GM12878 (cell line): ENCODE results near the gene CXorf66. TPM values are rescaled to one million over a fixed set of nuclear protein-coding genes. Genes with fewer than 3 reads are reported as not detected.

ENCODE experiments used
- ATAC-seq: fragments of 200-7000 bp; cut with Tn5 transposase; 3 replicates; pipeline ENCODE4 v1.9.1; 2020; ENCODE audit warnings: mild to moderate bottlenecking, moderate library complexity
- BruUV-seq: library from RNA; stranded (reverse); fragments of 400-500 nt; replicated peaks from 2 replicates; lab custom pipeline; 2021; lab: Mats Ljungman, UMichigan
- CTCF ChIA-PET: fragments of 300-600 bp; sonication (Branson Sonifier 250); formaldehyde crosslinking; extraction: SDS; loops from one replicate; lab custom pipeline; 2021; ENCODE audit warnings: inconsistent platforms; lab: Yijun Ruan, JAX
- POLR2A ChIA-PET: fragments of 350-600 bp; formaldehyde crosslinking; extraction: SDS; loops from one replicate; lab custom pipeline; 2021; ENCODE audit warnings: inconsistent platforms; lab: Charles Lee
- RAD21 ChIA-PET: fragments of 300-600 bp; sonication (Branson Sonifier 250); formaldehyde crosslinking; loops from one replicate; lab custom pipeline; 2023; ENCODE audit warnings: antibody characterized with exemption; ENCODE audit not compliant: unreplicated experiment; lab: Charles Lee
- SMC1A ChIA-PET: fragments of 300-600 bp; sonication (Branson Sonifier 250); formaldehyde crosslinking; loops from one replicate; lab custom pipeline; 2023; ENCODE audit not compliant: unreplicated experiment, uncharacterized antibody; lab: Charles Lee
- DNase-seq: peaks from one replicate; pipeline ENCODE4 v3.0.0-alpha.2; 2011; ENCODE audit warnings: low read depth, low spot score
- FAIRE-seq: peaks from 3 replicates; lab custom pipeline; 2011; peaks lifted over from hg19 to GRCh38; lab: Jason Lieb, UNC
- H2AFZ ChIP-seq: 2 replicates; pipeline ENCODE4 v1.6.0; 2011; ENCODE audit warnings: low read depth, low read length, control low read depth; ENCODE audit not compliant: control insufficient read depth
- H3K27ac ChIP-seq: 2 replicates; pipeline ENCODE4 v1.5.1; 2011; ENCODE audit warnings: control low read depth; ENCODE audit not compliant: control insufficient read depth, insufficient read depth
- H3K27me3 ChIP-seq, 2 experiments: replicated peaks in 1 of 2; 2 replicates each; pipeline versions ENCODE4 v1.6.0 to v1.6.1; 2011; ENCODE audit warnings: low read length in 1 of 2; ENCODE audit not compliant: control insufficient read depth in 2 of 2, insufficient read depth in 2 of 2
- H3K36me3 ChIP-seq, 2 experiments: 2 replicates each; pipeline ENCODE4 v1.5.1; 2011; ENCODE audit warnings: low read length in 1 of 2; ENCODE audit not compliant: control insufficient read depth in 2 of 2, insufficient read depth in 2 of 2
- H3K4me1 ChIP-seq: 2 replicates; pipeline ENCODE4 v1.6.1; 2011; ENCODE audit warnings: mild to moderate bottlenecking, low read length, moderate library complexity, mixed read lengths; ENCODE audit not compliant: control insufficient read depth, insufficient read depth
- H3K4me2 ChIP-seq: 2 replicates; pipeline ENCODE4 v1.6.0; 2011; ENCODE audit warnings: control low read depth; ENCODE audit not compliant: control insufficient read depth, insufficient read depth
- H3K4me3 ChIP-seq: fragments of 200-600 bp; sonication (generic); 2 replicates; pipeline ENCODE4 v1.5.1; 2016
- H3K79me2 ChIP-seq: 2 replicates; pipeline ENCODE4 v1.6.0; 2011; ENCODE audit warnings: low read length; ENCODE audit not compliant: control insufficient read depth, insufficient read depth
- H3K9ac ChIP-seq: 2 replicates; pipeline ENCODE4 v1.8.0; 2011; ENCODE audit warnings: low read length, control low read depth, mixed read lengths; ENCODE audit not compliant: control insufficient read depth, insufficient read depth
- H3K9me3 ChIP-seq: replicated peaks from 3 replicates; pipeline ENCODE4 v1.5.1; 2011; ENCODE audit warnings: mild to moderate bottlenecking, low read length; ENCODE audit not compliant: control insufficient read depth, insufficient read depth
- H4K20me1 ChIP-seq: 2 replicates; pipeline ENCODE4 v1.6.0; 2011; ENCODE audit not compliant: control insufficient read depth, insufficient read depth
- BHLHE40 ChIP-seq, 2 experiments: fragments of 450-650 bp in 1 of 2; IDR thresholded peaks; 2 replicates each; pipeline ENCODE4 v1.6.1; 2011 to 2017; ENCODE audit warnings: low read depth in 2 of 2, borderline replicate concordance in 1 of 2, improper control_type of control experiment in 1 of 2, low read length in 1 of 2, mild to moderate bottlenecking in 1 of 2
- GABPA ChIP-seq: IDR thresholded peaks from 2 replicates; pipeline ENCODE4 v1.6.1; 2014; ENCODE audit warnings: antibody characterized with exemption, low read depth, mild to moderate bottlenecking, inconsistent platforms
- IRF4 ChIP-seq: IDR thresholded peaks from 2 replicates; pipeline ENCODE4 v1.6.1; 2011; ENCODE audit warnings: low read depth, low read length
- NBN ChIP-seq: fragments of 450-650 bp; IDR thresholded peaks from 2 replicates; pipeline ENCODE4 v1.6.1; 2016
- POLR2AphosphoS2 ChIP-seq: IDR thresholded peaks from 2 replicates; pipeline ENCODE4 v1.6.1; 2011; ENCODE audit warnings: low read depth, mild to moderate bottlenecking, low read length, improper control_type of control experiment, moderate library complexity
- RUNX3 ChIP-seq: IDR thresholded peaks from 2 replicates; pipeline ENCODE4 v1.6.1; 2012; ENCODE audit warnings: low read length, inconsistent platforms
- TCF12 ChIP-seq: IDR thresholded peaks from 2 replicates; pipeline ENCODE4 v1.6.1; 2011; ENCODE audit warnings: low read depth, mild to moderate bottlenecking, low read length
- TCF7 ChIP-seq: IDR thresholded peaks from 2 replicates; pipeline ENCODE4 v1.6.1; 2014; ENCODE audit warnings: antibody characterized with exemption, borderline replicate concordance
- YY1 ChIP-seq: IDR thresholded peaks from 2 replicates; pipeline ENCODE4 v1.6.1; 2011; ENCODE audit warnings: low read depth, mild to moderate bottlenecking, low read length
- WGBS: methylation state at CpG from one replicate; pipeline ENCODE4 v1.1.6; 2016; ENCODE audit warnings: low lambda C conversion rate; ENCODE audit not compliant: insufficient replicate concordance, insufficient coverage; ENCODE audit errors: missing lambda C conversion rate; 5-methylcytosine and 5-hydroxymethylcytosine counted together
- in situ Hi-C: fragments of 300-500 bp; cut with MboI; formaldehyde crosslinking; loops from 9 replicates; pipeline ENCODE4 v1.14.3; 2018; ENCODE audit warnings: mixed read lengths
- intact Hi-C: fragments of 100-400 bp; cut with micrococcal nuclease; formaldehyde crosslinking; loops from one replicate; pipeline ENCODE4 v1.14.2; 2022; ENCODE audit not compliant: unreplicated experiment
- polyA plus RNA-seq, 11 experiments: library from polyadenylated mRNA; depleted of rRNA in 4 of 11; unstranded in 6 of 11; stranded (reverse) in 5 of 11; fragments of >200 nt; fragmentation: Nextera tagmentation in 4 of 11; fragmentation: Illumina TruSeq in 1 of 11; extraction: Ambion mirVana in 4 of 11; extraction: Trizol in 1 of 11; gene quantifications; 1 replicate in 1 of 11; 2 replicates in 10 of 11; pipeline versions ENCODE4 v1.2.1 to v1.2.3, GENCODE V29; 2011 to 2016; ENCODE audit warnings: inconsistent platforms in 2 of 11, missing spikeins in 2 of 11, low read depth in 1 of 11
- total RNA-seq, 4 experiments: library from RNA; depleted of rRNA in 3 of 4; stranded (reverse); fragments of >200 nt in 3 of 4; fragmentation: Illumina TruSeq in 1 of 4; extraction: Trizol in 1 of 4; gene quantifications; 2 replicates each; pipeline versions ENCODE4 v1.2.1 to v1.2.3, GENCODE V29; 2013 to 2021
- TF ChIP-seq, protein P1 (sequence below): IDR thresholded peaks from 2 replicates; pipeline ENCODE4 v1.6.1; 2011; ENCODE audit warnings: low read depth, low read length, improper control_type of control experiment, borderline replicate concordance
- TF ChIP-seq, protein P2 (sequence below), 3 experiments: IDR thresholded peaks in 2 of 3; conservative IDR thresholded peaks in 1 of 3; 2 replicates each; pipeline ENCODE4 v1.5.1; 2011; ENCODE audit warnings: low read depth in 3 of 3, low read length in 3 of 3, mild to moderate bottlenecking in 3 of 3, control low read depth in 2 of 3, moderate library complexity in 2 of 3, inconsistent platforms in 1 of 3, mixed read lengths in 1 of 3; ENCODE audit not compliant: control insufficient read depth in 2 of 3, insufficient read depth in 1 of 3; ENCODE audit errors: extremely low read depth in 1 of 3
- TF ChIP-seq, protein P3 (sequence below): fragments of 450-650 bp; IDR thresholded peaks from 2 replicates; pipeline ENCODE4 v1.6.1; 2017; ENCODE audit warnings: antibody characterized with exemption, mild to moderate bottlenecking, moderate library complexity
- TF ChIP-seq, protein P4 (sequence below): fragments of 450-650 bp; IDR thresholded peaks from 2 replicates; pipeline ENCODE4 v1.6.1; 2016; ENCODE audit warnings: mild to moderate bottlenecking
- TF ChIP-seq, protein P5 (sequence below): IDR thresholded peaks from 2 replicates; pipeline ENCODE4 v1.6.1; 2012; ENCODE audit warnings: low read length, inconsistent platforms

Gene CXorf66
- total and polyA plus RNA-seq, 10 of the 15 experiments (the other 5 are each of a cell fraction or from before 2014, with no cell fraction given) = not detected

DNA sequence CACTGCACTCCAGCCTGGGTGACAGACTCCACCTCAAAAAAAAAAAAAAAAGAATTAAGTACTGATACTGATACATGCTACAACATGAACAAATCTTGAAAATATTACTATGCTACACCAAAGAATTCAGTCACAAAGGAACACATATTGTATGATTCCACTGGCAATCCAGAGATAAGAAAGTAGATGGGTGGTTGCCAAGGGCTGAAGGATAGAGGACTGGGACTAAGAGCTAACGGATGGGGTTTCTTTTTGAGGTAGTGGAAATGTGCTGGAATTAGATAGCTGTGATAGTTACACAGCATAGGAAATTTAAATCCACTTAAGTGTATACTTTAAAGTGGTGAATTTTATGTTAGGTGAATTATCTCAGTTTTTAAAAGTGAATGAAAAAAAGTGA, 45.0 kb downstream of the CXorf66 start (continued):
- TF ChIP-seq, protein P1, sequence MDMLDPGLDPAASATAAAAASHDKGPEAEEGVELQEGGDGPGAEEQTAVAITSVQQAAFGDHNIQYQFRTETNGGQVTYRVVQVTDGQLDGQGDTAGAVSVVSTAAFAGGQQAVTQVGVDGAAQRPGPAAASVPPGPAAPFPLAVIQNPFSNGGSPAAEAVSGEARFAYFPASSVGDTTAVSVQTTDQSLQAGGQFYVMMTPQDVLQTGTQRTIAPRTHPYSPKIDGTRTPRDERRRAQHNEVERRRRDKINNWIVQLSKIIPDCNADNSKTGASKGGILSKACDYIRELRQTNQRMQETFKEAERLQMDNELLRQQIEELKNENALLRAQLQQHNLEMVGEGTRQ = no peak
- TF ChIP-seq, all 136 proteins: peak for 0

DNA sequence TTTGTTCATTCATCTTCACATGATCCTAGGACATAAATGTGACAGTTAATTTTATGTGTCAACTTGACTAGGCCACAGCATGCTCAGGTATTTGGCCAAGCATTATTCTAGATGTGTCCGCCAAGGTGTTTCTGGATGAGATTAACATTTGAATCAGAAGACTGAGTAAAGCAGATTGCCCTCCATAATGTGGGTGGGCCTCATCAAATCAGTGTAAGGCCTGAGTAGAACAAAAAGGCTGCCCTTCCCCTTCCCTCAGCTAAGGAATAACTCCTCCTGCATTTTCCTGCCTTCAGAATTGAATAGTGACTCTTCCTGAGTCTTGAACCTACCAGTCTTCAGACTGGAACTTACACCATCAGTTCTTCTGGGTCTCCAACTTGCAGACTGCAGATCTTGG, 50.9 kb downstream of the CXorf66 start:
- RAD21 ChIA-PET = interaction anchor here (1.2 kb wide), 1 partner anchor 69 kb away, joined by 3 read pairs; no protein-coding TSS in a partner anchor
- POLR2A ChIA-PET = interaction anchor here (0.6 kb wide), 1 partner anchor 27 kb away, joined by 3 read pairs; no protein-coding TSS in a partner anchor
- ATAC-seq = no peak
- no TSS peak for BruUV-seq
- Histone ChIP-seq H3K9ac (no peak overlapping the region), H2AFZ (no peak overlapping the region), H3K27me3 (no peaks in the 10 kb centered on the region), H3K79me2 (peaks cover 16% of the 10 kb centered on the region), H3K36me3 (no peaks in the 10 kb centered on the region), H3K27ac (no peak overlapping the region), H3K4me3 (no peak overlapping the region), H3K9me3 (no peaks in the 10 kb centered on the region), H4K20me1 (0 out of 2 replicates have a peak, but pooled peaks cover 3% of the 10 kb centered on the region), H3K4me1 (no peaks in the 10 kb centered on the region; the same call in none of the 2 replicates), H3K4me2 (no peak overlapping the region)
- SMC1A ChIA-PET = interaction anchor here (1.3 to 1.9 kb wide), 2 partner anchors 10 to 33 kb away, joined by 5 to 6 read pairs; no protein-coding TSS in a partner anchor
- CTCF ChIA-PET = interaction anchor here (1.2 kb wide), 1 partner anchor 53 kb away, joined by 3 read pairs; no protein-coding TSS in a partner anchor
- FAIRE-seq = no peak
- 95% methylated on average over 1 of the region's 1 CpG for whole genome bisulfite sequencing
- in situ Hi-C loops (no loop called here), intact Hi-C loops (no loop called here)
- no peak for DNase-seq
- TF ChIP-seq RUNX3 (no peak), BHLHE40 (IDR thresholded peaks at IDR 0.05; ENCODE audit: borderline replicate concordance in 1 of 2, low read depth in 2 of 2, low read length in 1 of 2) (no peak), POLR2AphosphoS2 (no peak), NBN (no peak), YY1 (no peak), IRF4 (no peak), TCF7 (no peak), GABPA (no peak), TCF12 (no peak)
- TF ChIP-seq, protein P2, sequence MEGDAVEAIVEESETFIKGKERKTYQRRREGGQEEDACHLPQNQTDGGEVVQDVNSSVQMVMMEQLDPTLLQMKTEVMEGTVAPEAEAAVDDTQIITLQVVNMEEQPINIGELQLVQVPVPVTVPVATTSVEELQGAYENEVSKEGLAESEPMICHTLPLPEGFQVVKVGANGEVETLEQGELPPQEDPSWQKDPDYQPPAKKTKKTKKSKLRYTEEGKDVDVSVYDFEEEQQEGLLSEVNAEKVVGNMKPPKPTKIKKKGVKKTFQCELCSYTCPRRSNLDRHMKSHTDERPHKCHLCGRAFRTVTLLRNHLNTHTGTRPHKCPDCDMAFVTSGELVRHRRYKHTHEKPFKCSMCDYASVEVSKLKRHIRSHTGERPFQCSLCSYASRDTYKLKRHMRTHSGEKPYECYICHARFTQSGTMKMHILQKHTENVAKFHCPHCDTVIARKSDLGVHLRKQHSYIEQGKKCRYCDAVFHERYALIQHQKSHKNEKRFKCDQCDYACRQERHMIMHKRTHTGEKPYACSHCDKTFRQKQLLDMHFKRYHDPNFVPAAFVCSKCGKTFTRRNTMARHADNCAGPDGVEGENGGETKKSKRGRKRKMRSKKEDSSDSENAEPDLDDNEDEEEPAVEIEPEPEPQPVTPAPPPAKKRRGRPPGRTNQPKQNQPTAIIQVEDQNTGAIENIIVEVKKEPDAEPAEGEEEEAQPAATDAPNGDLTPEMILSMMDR (IDR thresholded peaks at IDR 0.05 in 2 of 3, conservative IDR thresholded peaks at IDR 0.05 in 1 of 3; ENCODE audit: control insufficient read depth in 2 of 3, extremely low read depth in 1 of 3, insufficient read depth in 1 of 3, low read depth in 3 of 3, low read length in 3 of 3) = no peak
- TF ChIP-seq, protein P3, sequence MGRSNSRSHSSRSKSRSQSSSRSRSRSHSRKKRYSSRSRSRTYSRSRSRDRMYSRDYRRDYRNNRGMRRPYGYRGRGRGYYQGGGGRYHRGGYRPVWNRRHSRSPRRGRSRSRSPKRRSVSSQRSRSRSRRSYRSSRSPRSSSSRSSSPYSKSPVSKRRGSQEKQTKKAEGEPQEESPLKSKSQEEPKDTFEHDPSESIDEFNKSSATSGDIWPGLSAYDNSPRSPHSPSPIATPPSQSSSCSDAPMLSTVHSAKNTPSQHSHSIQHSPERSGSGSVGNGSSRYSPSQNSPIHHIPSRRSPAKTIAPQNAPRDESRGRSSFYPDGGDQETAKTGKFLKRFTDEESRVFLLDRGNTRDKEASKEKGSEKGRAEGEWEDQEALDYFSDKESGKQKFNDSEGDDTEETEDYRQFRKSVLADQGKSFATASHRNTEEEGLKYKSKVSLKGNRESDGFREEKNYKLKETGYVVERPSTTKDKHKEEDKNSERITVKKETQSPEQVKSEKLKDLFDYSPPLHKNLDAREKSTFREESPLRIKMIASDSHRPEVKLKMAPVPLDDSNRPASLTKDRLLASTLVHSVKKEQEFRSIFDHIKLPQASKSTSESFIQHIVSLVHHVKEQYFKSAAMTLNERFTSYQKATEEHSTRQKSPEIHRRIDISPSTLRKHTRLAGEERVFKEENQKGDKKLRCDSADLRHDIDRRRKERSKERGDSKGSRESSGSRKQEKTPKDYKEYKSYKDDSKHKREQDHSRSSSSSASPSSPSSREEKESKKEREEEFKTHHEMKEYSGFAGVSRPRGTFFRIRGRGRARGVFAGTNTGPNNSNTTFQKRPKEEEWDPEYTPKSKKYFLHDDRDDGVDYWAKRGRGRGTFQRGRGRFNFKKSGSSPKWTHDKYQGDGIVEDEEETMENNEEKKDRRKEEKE = no peak
- TF ChIP-seq, protein P4, sequence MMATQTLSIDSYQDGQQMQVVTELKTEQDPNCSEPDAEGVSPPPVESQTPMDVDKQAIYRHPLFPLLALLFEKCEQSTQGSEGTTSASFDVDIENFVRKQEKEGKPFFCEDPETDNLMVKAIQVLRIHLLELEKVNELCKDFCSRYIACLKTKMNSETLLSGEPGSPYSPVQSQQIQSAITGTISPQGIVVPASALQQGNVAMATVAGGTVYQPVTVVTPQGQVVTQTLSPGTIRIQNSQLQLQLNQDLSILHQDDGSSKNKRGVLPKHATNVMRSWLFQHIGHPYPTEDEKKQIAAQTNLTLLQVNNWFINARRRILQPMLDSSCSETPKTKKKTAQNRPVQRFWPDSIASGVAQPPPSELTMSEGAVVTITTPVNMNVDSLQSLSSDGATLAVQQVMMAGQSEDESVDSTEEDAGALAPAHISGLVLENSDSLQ = no peak
- TF ChIP-seq, protein P5, sequence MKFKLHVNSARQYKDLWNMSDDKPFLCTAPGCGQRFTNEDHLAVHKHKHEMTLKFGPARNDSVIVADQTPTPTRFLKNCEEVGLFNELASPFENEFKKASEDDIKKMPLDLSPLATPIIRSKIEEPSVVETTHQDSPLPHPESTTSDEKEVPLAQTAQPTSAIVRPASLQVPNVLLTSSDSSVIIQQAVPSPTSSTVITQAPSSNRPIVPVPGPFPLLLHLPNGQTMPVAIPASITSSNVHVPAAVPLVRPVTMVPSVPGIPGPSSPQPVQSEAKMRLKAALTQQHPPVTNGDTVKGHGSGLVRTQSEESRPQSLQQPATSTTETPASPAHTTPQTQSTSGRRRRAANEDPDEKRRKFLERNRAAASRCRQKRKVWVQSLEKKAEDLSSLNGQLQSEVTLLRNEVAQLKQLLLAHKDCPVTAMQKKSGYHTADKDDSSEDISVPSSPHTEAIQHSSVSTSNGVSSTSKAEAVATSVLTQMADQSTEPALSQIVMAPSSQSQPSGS = no peak
